Transverse colon (tissue), 3 donors: ENCODE measurements around the gene IMMP2L.

ENCODE experiments used
- CTCF ChIP-seq, 5 experiments: fragments of 200-600 bp in 3 of 5; fragments of 450-650 bp in 2 of 5; sonication (generic) in 3 of 5; IDR thresholded peaks; 1 replicate in 2 of 5; 2 replicates in 3 of 5; pipeline ENCODE4 v1.5.1; 2016 to 2017; ENCODE audit warnings: antibody characterized with exemption in 5 of 5, inconsistent platforms in 3 of 5, mild to moderate bottlenecking in 2 of 5, moderate library complexity in 1 of 5
- POLR2A ChIP-seq: fragments of 450-650 bp; IDR thresholded peaks from one replicate; pipeline ENCODE4 v1.6.1; 2016; ENCODE audit warnings: antibody characterized with exemption, mild to moderate bottlenecking, moderate library complexity

- TF ChIP-seq POLR2A (no peak), CTCF (IDR thresholded peaks at IDR 0.05) (no peak)
Observed at GRCh38 chr7:110774071-110774470, 788.2 kb downstream of the IMMP2L start.
